HG03045 (cell line): Measurements from ENCODE around the gene IRAK2.
"Not testable (repeated sequence)": the region's sequence is repeated elsewhere in the genome, so short reads cannot be mapped to it uniquely, and the experiment has no call there.

Experiments used
- ATAC-seq: cut with Tn5 transposase; IDR thresholded peaks from one replicate; pipeline ENCODE4 v1.9.1; 2021; ENCODE audit warnings: mild to moderate bottlenecking, moderate library complexity; ENCODE audit not compliant: unreplicated experiment

Gene IRAK2

GRCh38 chr3:10158555-10158954 is 6.2 kb upstream of the IRAK2 start:
- not testable (repeated sequence) for ATAC-seq

GRCh38 chr3:10160346-10160745 is 4.4 kb upstream of the IRAK2 start:
- ATAC-seq: no peak

GRCh38 chr3:10160925-10161324 is 3.8 kb upstream of the IRAK2 start:
- ATAC-seq: no peak

GRCh38 chr3:10162185-10162584 is 2.5 kb upstream of the IRAK2 start:
- ATAC-seq: no peak

- not testable (repeated sequence) for ATAC-seq
These were observed 546 bp upstream of the IRAK2 start for GRCh38 chr3:10164201-10164545.

- no peak for ATAC-seq
These were observed 1.5 kb downstream of the IRAK2 start for GRCh38 chr3:10166213-10166604.

GRCh38 chr3:10169000-10169496 is 4.3 kb downstream of the IRAK2 start:
- no peak for ATAC-seq

GRCh38 chr3:10170915-10171478 is 6.3 kb downstream of the IRAK2 start:
- ATAC-seq: no peak

- ATAC-seq: no peak
These were observed 8.6 kb downstream of the IRAK2 start for GRCh38 chr3:10173095-10173925.

GRCh38 chr3:10173926-10174435 is 9.3 kb downstream of the IRAK2 start:
- ATAC-seq: peak; percentile 43

GRCh38 chr3:10175334-10175733 is 10.6 kb downstream of the IRAK2 start:
- ATAC-seq: not testable (repeated sequence)

GRCh38 chr3:10176150-10176549 is 11.4 kb downstream of the IRAK2 start:
- not testable (repeated sequence) for ATAC-seq

GRCh38 chr3:10177737-10178136 is 13.0 kb downstream of the IRAK2 start:
- ATAC-seq: no peak

- ATAC-seq: no peak
These were observed 14.2 kb downstream of the IRAK2 start for GRCh38 chr3:10178892-10179291.

- ATAC-seq: no peak
These were observed 15.6 kb downstream of the IRAK2 start for GRCh38 chr3:10180289-10180688.

GRCh38 chr3:10180738-10181295 is 16.1 kb downstream of the IRAK2 start:
- no peak for ATAC-seq

- ATAC-seq: no peak
These were observed 18.2 kb downstream of the IRAK2 start for GRCh38 chr3:10182950-10183349.

- ATAC-seq: no peak
These were observed 19.5 kb downstream of the IRAK2 start for GRCh38 chr3:10184250-10184649.

- no peak for ATAC-seq
These were observed 21.4 kb downstream of the IRAK2 start for GRCh38 chr3:10185804-10186762.

- ATAC-seq: no peak
These were observed 22.7 kb downstream of the IRAK2 start for GRCh38 chr3:10187290-10187876.
